Kidney (tissue), 14 donors: ENCODE measurements around the gene ECI1. TPM values are rescaled to one million over a fixed set of nuclear protein-coding genes. Genes with fewer than 3 reads are reported as not detected.

Experiments used
- DNase-seq, 5 donors: peaks; one replicate each; pipeline ENCODE4 v3.0.0-alpha.2; 2013 to 2020
- FAIRE-seq: peaks from 2 replicates; lab custom pipeline; 2012; peaks lifted over from hg19 to GRCh38; lab: Jason Lieb, UNC
- H3K27ac ChIP-seq, 2 donors: one replicate each; pipeline ENCODE4 v1.7.0; 2013; ENCODE audit warnings: low read depth in 2 of 2, low read length in 2 of 2, inconsistent platforms in 1 of 2
- H3K27me3 ChIP-seq: one replicate; pipeline ENCODE4 v1.7.1; 2013; ENCODE audit warnings: low read length, inconsistent platforms; ENCODE audit not compliant: control insufficient read depth, insufficient read depth
- H3K36me3 ChIP-seq, 3 donors: one replicate each; pipeline versions ENCODE4 v1.7.0 to v1.7.1; 2013; ENCODE audit warnings: low read length in 3 of 3, control low read depth in 1 of 3, inconsistent platforms in 1 of 3; ENCODE audit not compliant: insufficient read depth in 3 of 3, control insufficient read depth in 2 of 3
- H3K4me1 ChIP-seq, 3 donors: one replicate each; pipeline versions ENCODE4 v1.7.0 to v1.7.1; 2013; ENCODE audit warnings: low read length in 3 of 3, inconsistent platforms in 1 of 3, low read depth in 1 of 3; ENCODE audit not compliant: control insufficient read depth in 2 of 3, insufficient read depth in 2 of 3
- H3K4me3 ChIP-seq, 3 donors: one replicate each; pipeline versions ENCODE4 v1.7.0 to v1.8.1; 2013; ENCODE audit warnings: low read length in 3 of 3, control low read depth in 1 of 3, inconsistent platforms in 1 of 3
- H3K9ac ChIP-seq, 3 donors: one replicate each; pipeline versions ENCODE4 v1.7.0 to v1.7.1; 2013; ENCODE audit warnings: low read length in 3 of 3, control low read depth in 1 of 3, inconsistent platforms in 1 of 3
- H3K9me3 ChIP-seq, 3 donors: one replicate each; pipeline versions ENCODE4 v1.7.0 to v1.7.1; 2013; ENCODE audit warnings: low read length in 3 of 3, control low read depth in 1 of 3, inconsistent platforms in 1 of 3; ENCODE audit not compliant: control insufficient read depth in 2 of 3, insufficient read depth in 1 of 3
- intact Hi-C: fragments of 100-400 bp; cut with DNase I; formaldehyde crosslinking; loops from one replicate; pipeline ENCODE4 v1.11.1; 2022
- polyA plus RNA-seq: library from polyadenylated mRNA; stranded (reverse); fragments of 350-450 nt; fragmentation: Illumina TruSeq; extraction: RNeasy Lipid Tissue Mini Kit (QIAGEN cat#74804); gene quantifications from one replicate; pipeline ENCODE4 v1.2.3, GENCODE V29; 2014; ENCODE audit warnings: low read depth, low replicate concordance; ENCODE audit not compliant: insufficient read depth
- total RNA-seq: library from RNA; stranded (reverse); fragmentation: NEBNext Ultra II Directional; extraction: Animal tissue kit (Norgen Biotek cat#: 25700); gene quantifications from one replicate; pipeline ENCODE4 v1.2.1, GENCODE V29; 2021
- TF ChIP-seq, protein P1 (sequence below): IDR thresholded peaks from 3 replicates; pipeline ENCODE4 v1.5.1; 2012; ENCODE audit warnings: mild to moderate bottlenecking, moderate library complexity, borderline replicate concordance; ENCODE audit not compliant: insufficient read depth; ENCODE audit errors: extremely low read depth
- donor health status: control.
- donor health status: control.
- donor health status: control.
- donor health status: control.
- donor health status: control.
- donor health status: DM: yes; HTN: yes; CAD: no.
- donor health status: Normal renal cell carcinoma (clear cell type).

ECI1 gene
- total and polyA plus RNA-seq, 2 donors from 2014 or later, result 98.1 to 233 TPM

DNA sequence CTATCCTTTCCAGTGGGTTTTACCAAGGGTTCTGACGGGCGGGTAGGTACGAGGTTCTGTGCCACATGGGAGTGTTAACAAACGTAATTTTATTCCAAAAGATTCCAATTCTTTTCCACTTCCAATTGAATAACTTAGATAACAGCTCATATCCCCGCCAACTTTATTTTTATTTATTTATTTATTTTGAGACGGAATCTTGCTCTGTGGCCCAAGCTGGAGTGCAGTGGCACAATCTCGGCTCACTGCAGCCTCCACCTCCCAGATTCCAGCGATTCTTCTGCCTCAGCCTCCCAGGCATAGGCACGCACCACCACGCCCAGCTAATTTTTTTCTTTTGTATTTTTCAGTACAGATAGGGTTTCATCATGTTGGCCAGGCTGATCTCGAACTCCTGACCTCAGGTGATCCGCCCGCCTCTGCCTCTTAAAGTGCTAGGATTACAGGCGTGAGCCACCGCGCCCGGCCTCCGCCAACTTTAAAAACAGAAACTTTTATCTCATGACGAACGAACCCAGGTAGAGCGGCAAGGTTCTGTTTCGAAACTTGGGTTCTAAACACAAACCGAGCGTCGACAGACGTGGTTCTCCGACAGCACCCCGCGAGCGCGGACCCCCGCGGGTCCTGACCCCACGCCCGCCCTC, 613 bp downstream of the ECI1 start:
- Histone ChIP-seq H3K36me3 (peaks cover 0 to 22% (median 7%) of the 10 kb centered on the region in 3 donors), H3K9ac (peak overlapping the region; percentile 33 to 58 (median 54)), H3K27me3 (no peaks in the 10 kb centered on the region), H3K4me1 (peaks cover 0 to 10% (median 0%) of the 10 kb centered on the region in 3 donors), H3K9me3 (no peaks in the 10 kb centered on the region), H3K27ac (peak overlapping the region; percentile 49 to 56), H3K4me3 (peak overlapping the region; percentile 24 to 78 (median 77))
- FAIRE-seq (no peak), DNase-seq (peak in 3 of 5 donors; percentile 45 to 65 (median 54))
- TF ChIP-seq, protein P1, sequence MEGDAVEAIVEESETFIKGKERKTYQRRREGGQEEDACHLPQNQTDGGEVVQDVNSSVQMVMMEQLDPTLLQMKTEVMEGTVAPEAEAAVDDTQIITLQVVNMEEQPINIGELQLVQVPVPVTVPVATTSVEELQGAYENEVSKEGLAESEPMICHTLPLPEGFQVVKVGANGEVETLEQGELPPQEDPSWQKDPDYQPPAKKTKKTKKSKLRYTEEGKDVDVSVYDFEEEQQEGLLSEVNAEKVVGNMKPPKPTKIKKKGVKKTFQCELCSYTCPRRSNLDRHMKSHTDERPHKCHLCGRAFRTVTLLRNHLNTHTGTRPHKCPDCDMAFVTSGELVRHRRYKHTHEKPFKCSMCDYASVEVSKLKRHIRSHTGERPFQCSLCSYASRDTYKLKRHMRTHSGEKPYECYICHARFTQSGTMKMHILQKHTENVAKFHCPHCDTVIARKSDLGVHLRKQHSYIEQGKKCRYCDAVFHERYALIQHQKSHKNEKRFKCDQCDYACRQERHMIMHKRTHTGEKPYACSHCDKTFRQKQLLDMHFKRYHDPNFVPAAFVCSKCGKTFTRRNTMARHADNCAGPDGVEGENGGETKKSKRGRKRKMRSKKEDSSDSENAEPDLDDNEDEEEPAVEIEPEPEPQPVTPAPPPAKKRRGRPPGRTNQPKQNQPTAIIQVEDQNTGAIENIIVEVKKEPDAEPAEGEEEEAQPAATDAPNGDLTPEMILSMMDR, result no peak
- intact Hi-C loops, result no loop called here

DNA sequence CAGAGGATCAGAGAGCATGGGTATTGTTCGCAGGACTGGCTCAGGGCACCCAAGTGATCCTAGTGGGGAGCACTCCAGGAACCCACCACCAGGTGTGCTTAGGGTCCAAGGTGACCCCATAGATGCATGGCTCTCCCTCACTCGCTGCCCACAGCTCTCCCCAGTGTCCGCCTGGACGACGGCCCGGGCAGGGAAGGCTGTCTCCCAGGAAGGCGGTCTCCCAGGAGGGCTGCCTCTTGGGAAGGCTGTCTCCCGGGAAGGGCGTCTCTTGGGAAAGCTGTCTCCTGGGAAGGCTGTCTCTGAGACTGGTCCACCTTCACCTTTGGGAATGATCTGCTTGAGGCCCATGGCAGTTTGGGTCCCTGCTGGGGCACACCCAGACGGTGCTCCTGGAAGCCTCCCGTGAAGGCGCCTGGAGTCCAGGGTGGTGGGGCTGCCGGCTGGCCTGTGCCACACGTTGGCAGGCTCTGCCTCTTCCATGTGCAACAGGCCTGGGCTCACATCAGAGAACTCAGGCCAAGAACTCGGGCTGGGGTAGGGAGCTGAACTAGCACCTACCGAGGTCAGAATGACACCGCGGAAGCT, 5.0 kb downstream of the ECI1 start:
- no peak overlapping the region for H3K4me3 ChIP-seq
- H3K27me3 ChIP-seq, result no peaks in the 10 kb centered on the region
- no peaks in the 10 kb centered on the region for H3K9me3 ChIP-seq
- FAIRE-seq, result no peak
- peaks cover 0 to 40% (median 15%) of the 10 kb centered on the region in 3 donors for H3K36me3 ChIP-seq
- no peak overlapping the region for H3K27ac ChIP-seq
- intact Hi-C loops, result no loop called here
- peaks cover 0 to 4% (median 0%) of the 10 kb centered on the region in 3 donors for H3K4me1 ChIP-seq
- peak in 1 of 5 donors; percentile 68 for DNase-seq
- TF ChIP-seq, protein P1, result no peak
- H3K9ac ChIP-seq, result no peak overlapping the region

DNA sequence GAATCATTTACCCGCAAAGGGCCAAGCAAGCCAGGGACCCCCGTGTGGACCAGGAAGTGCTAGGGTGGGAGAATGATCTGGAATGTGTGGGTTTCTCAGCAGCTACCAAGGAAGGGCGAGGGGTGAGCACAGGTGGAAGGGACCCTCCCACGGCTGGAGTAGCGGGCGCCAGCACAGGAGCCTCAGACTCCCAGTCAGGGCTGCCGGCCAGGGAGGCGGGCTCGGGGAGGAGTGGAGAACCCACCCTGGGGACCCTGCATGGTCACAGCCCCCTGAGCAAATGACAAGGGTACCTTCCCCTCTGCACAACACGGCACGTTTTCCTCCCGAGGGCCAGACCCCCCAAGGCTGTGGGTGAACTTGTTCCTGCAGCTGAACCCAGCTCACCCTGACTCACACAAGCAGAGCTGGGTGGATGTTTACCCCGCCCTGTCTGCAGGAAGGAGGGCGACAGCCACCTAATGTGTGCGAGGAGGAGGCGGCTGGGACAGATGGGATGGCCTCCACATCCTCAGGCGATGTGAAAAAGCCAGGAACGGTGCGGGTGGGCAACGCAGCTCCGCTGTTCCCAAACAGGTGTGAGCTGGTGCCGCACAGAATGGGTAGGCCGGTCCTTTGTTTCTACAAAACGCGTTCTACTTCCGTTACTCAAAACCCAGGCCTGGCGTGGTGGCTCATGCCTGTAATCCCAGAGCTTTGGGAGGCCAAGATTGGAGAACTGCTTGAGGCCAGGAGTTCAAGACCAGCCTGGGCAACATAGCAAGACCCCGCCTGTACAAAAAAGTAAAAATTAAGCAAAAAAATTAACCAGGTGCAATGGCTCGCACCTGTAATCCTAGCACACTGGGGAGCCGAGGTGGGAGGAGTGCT, 6.2 kb downstream of the ECI1 start:
- Histone ChIP-seq H3K27me3 (no peaks in the 10 kb centered on the region), H3K36me3 (peaks cover 0 to 40% (median 15%) of the 10 kb centered on the region in 3 donors), H3K9ac (no peak overlapping the region), H3K4me1 (no peaks in the 10 kb centered on the region), H3K4me3 (no peak overlapping the region), H3K27ac (no peak overlapping the region), H3K9me3 (no peaks in the 10 kb centered on the region)
- TF ChIP-seq, protein P1, result no peak
- FAIRE-seq (no peak), DNase-seq (peak in 1 of 5 donors; percentile 49)
- intact Hi-C loops, result no loop called here
